Keratinocyte (primary cell): ENCODE results near the gene WDR7. TPM values are rescaled to one million over a fixed set of nuclear protein-coding genes. Genes with fewer than 3 reads are reported as not detected.

Experiments
- DNase-seq: peaks from one replicate; pipeline ENCODE4 v3.0.0-alpha.2; 2011; ENCODE audit warnings: low read depth, missing footprints, low spot score
- FAIRE-seq: peaks from 2 replicates; lab custom pipeline; 2011; peaks lifted over from hg19 to GRCh38; lab: Jason Lieb, UNC
- H2AFZ ChIP-seq: 2 replicates; pipeline ENCODE4 v1.6.0; 2012; ENCODE audit warnings: low read length, control low read depth, inconsistent platforms; ENCODE audit not compliant: control insufficient read depth
- H3K27ac ChIP-seq: 2 replicates; pipeline ENCODE4 v1.5.1; 2011; ENCODE audit warnings: low read length; ENCODE audit not compliant: control insufficient read depth, insufficient read depth
- H3K27me3 ChIP-seq: 3 replicates; pipeline ENCODE4 v1.6.0; 2011; ENCODE audit warnings: low read length; ENCODE audit not compliant: control insufficient read depth, insufficient read depth; ENCODE audit errors: extremely low read depth
- H3K36me3 ChIP-seq, 2 experiments: 2 replicates in 1 of 2; 3 replicates in 1 of 2; pipeline ENCODE4 v1.5.1; 2011; ENCODE audit warnings: low read length in 2 of 2, mild to moderate bottlenecking in 1 of 2; ENCODE audit not compliant: control insufficient read depth in 2 of 2, insufficient read depth in 2 of 2; ENCODE audit errors: extremely low read depth in 1 of 2
- H3K4me1 ChIP-seq: 3 replicates; pipeline ENCODE4 v1.5.1; 2011; ENCODE audit warnings: low read length; ENCODE audit not compliant: control insufficient read depth, insufficient read depth; ENCODE audit errors: extremely low read depth
- H3K4me2 ChIP-seq: 3 replicates; pipeline ENCODE4 v1.6.0; 2011; ENCODE audit warnings: low read depth, low read length; ENCODE audit not compliant: control insufficient read depth, insufficient read depth; ENCODE audit errors: extremely low read depth
- H3K4me3 ChIP-seq, 3 experiments: fragments of 200-600 bp in 1 of 3; sonication (generic) in 1 of 3; 2 replicates in 2 of 3; 3 replicates in 1 of 3; pipeline ENCODE4 v1.5.1; 2011 to 2016; ENCODE audit warnings: low read length in 3 of 3, mild to moderate bottlenecking in 3 of 3, control low read depth in 2 of 3, inconsistent platforms in 1 of 3, low read depth in 1 of 3, mixed read lengths in 1 of 3, mixed run types in 1 of 3, moderate library complexity in 1 of 3; ENCODE audit not compliant: control insufficient read depth in 2 of 3, insufficient read depth in 2 of 3; ENCODE audit errors: extremely low read depth in 1 of 3
- H3K79me2 ChIP-seq: 2 replicates; pipeline ENCODE4 v1.6.0; 2012; ENCODE audit warnings: low read length; ENCODE audit not compliant: control insufficient read depth, insufficient read depth
- H3K9ac ChIP-seq: 3 replicates; pipeline ENCODE4 v1.6.0; 2011; ENCODE audit warnings: low read length; ENCODE audit not compliant: control insufficient read depth, insufficient read depth; ENCODE audit errors: extremely low read depth
- H3K9me1 ChIP-seq: 3 replicates; pipeline ENCODE4 v1.6.0; 2011; ENCODE audit warnings: low read length; ENCODE audit not compliant: control insufficient read depth, insufficient read depth; ENCODE audit errors: extremely low read depth
- H3K9me3 ChIP-seq: 2 replicates; pipeline ENCODE4 v1.5.1; 2012; ENCODE audit warnings: low read depth, low read length; ENCODE audit not compliant: control insufficient read depth
- H4K20me1 ChIP-seq: 3 replicates; pipeline ENCODE4 v1.6.0; 2011; ENCODE audit warnings: low read length; ENCODE audit not compliant: control insufficient read depth, insufficient read depth; ENCODE audit errors: extremely low read depth
- EZH2 ChIP-seq: IDR thresholded peaks from one replicate; pipeline ENCODE4 v1.6.1; 2012; ENCODE audit warnings: inconsistent platforms, mild to moderate bottlenecking, low read length, moderate library complexity
- dilution Hi-C: fragments of 300-500 bp; cut with MboI; formaldehyde crosslinking; loops from one replicate; pipeline ENCODE4 v1.7.0; 2020; ENCODE audit warnings: low sequenced_read_pairs; ENCODE audit not compliant: extremely low pct_ligation_motif_present
- polyA plus RNA-seq, 5 experiments: library from polyadenylated mRNA; depleted of rRNA in 3 of 5; stranded (reverse) in 3 of 5; stranded (forward) in 1 of 5; unstranded in 1 of 5; fragments of >200 nt; gene quantifications; 1 replicate in 1 of 5; 2 replicates in 3 of 5; 3 replicates in 1 of 5; pipeline versions ENCODE4 v1.2.1 to v1.2.3, GENCODE V29; 2011 to 2012; ENCODE audit warnings: missing spikeins in 2 of 5, low read depth in 1 of 5, low replicate concordance in 1 of 5
- TF ChIP-seq, protein P1 (sequence below), 3 experiments: IDR thresholded peaks in 1 of 3; conservative IDR thresholded peaks in 1 of 3; optimal IDR thresholded peaks in 1 of 3; 2 replicates in 2 of 3; 3 replicates in 1 of 3; pipeline versions ENCODE3 to v1.5.1; 2011; ENCODE audit warnings: low read length in 3 of 3, mild to moderate bottlenecking in 3 of 3, moderate library complexity in 2 of 3, control low read depth in 1 of 3, inconsistent platforms in 1 of 3; ENCODE audit not compliant: insufficient read depth in 2 of 3; ENCODE audit errors: extremely low read depth in 1 of 3

The WDR7 gene
- polyA plus RNA-seq, 1 donor (not counting 4 experiments of a cell fraction or from before 2014, with no cell fraction given): 6.9 TPM

DNA sequence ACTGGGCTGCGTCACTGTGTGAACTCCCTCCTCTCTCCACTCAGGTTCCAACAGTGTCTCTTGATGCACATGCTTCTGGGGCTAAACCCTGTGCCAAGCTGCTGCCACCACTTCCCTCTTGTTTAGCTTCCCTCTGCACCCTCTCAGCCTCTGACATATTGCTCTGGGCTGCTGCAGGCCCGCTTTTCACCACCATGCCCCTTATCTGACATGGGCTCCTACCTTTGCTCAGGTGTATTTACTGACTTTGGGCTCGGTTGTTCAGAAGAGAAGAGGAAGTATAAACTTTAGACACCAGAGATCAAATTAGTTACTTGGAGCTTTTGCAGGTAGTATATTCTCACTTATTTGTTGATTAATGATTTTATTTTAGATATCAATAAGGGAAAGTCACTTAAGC, 77.6 kb downstream of the WDR7 start:
- no peak for DNase-seq
- no peaks in the 10 kb centered on the region for H3K79me2 ChIP-seq
- H3K4me3 ChIP-seq: no peak overlapping the region
- no peak overlapping the region for H3K27ac ChIP-seq
- H3K9me1 ChIP-seq: no peaks in the 10 kb centered on the region
- H3K27me3 ChIP-seq: no peaks in the 10 kb centered on the region
- H3K9me3 ChIP-seq: no peaks in the 10 kb centered on the region
- TF ChIP-seq, protein P1, sequence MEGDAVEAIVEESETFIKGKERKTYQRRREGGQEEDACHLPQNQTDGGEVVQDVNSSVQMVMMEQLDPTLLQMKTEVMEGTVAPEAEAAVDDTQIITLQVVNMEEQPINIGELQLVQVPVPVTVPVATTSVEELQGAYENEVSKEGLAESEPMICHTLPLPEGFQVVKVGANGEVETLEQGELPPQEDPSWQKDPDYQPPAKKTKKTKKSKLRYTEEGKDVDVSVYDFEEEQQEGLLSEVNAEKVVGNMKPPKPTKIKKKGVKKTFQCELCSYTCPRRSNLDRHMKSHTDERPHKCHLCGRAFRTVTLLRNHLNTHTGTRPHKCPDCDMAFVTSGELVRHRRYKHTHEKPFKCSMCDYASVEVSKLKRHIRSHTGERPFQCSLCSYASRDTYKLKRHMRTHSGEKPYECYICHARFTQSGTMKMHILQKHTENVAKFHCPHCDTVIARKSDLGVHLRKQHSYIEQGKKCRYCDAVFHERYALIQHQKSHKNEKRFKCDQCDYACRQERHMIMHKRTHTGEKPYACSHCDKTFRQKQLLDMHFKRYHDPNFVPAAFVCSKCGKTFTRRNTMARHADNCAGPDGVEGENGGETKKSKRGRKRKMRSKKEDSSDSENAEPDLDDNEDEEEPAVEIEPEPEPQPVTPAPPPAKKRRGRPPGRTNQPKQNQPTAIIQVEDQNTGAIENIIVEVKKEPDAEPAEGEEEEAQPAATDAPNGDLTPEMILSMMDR (optimal IDR thresholded peaks at IDR 0.05 in 1 of 3, IDR thresholded peaks at IDR 0.05 in 1 of 3, conservative IDR thresholded peaks at IDR 0.05 in 1 of 3; ENCODE audit: extremely low read depth in 1 of 3, insufficient read depth in 2 of 3, low read length in 3 of 3): no peak
- no peak for TF ChIP-seq EZH2
- no peaks in the 10 kb centered on the region for H3K36me3 ChIP-seq
- no peak overlapping the region for H2AFZ ChIP-seq
- no peaks in the 10 kb centered on the region for H4K20me1 ChIP-seq
- dilution Hi-C loops: no loop called here
- no peak for FAIRE-seq
- no peak overlapping the region for H3K9ac ChIP-seq
- H3K4me1 ChIP-seq: no peaks in the 10 kb centered on the region
- H3K4me2 ChIP-seq: no peak overlapping the region

DNA sequence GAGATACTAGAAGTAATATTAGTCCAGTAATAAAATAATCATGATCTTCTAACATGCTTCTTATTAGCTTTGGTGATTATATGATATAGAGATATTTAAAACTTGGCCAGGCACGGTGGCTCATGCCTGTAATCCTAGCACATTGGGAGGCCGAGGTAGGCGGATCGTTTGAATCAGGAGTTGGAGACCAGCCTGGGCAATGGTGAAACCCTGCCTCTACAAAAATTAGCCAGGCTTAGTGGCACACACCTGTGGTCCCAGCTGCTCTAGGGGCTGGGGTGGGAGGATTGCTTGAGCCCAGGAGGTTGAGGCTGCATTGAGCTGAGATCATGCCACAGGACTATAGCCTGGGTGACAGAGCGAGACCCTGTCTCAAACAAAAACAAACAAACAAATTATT, 87.0 kb downstream of the WDR7 start:
- H3K9ac ChIP-seq: no peak overlapping the region
- H3K4me1 ChIP-seq: no peaks in the 10 kb centered on the region
- H3K9me1 ChIP-seq: no peaks in the 10 kb centered on the region
- no peak overlapping the region for H2AFZ ChIP-seq
- H3K27ac ChIP-seq: no peak overlapping the region
- DNase-seq (no peak), FAIRE-seq (no peak)
- H3K4me2 ChIP-seq: no peak overlapping the region
- H3K27me3 ChIP-seq: no peaks in the 10 kb centered on the region
- H4K20me1 ChIP-seq: no peaks in the 10 kb centered on the region
- no peak overlapping the region for H3K4me3 ChIP-seq
- H3K36me3 ChIP-seq: no peaks in the 10 kb centered on the region
- dilution Hi-C loops: no loop called here
- no peaks in the 10 kb centered on the region for H3K79me2 ChIP-seq
- TF ChIP-seq EZH2: no peak
- TF ChIP-seq, protein P1 (optimal IDR thresholded peaks at IDR 0.05 in 1 of 3, IDR thresholded peaks at IDR 0.05 in 1 of 3, conservative IDR thresholded peaks at IDR 0.05 in 1 of 3; ENCODE audit: extremely low read depth in 1 of 3, insufficient read depth in 2 of 3, low read length in 3 of 3): no peak
- no peaks in the 10 kb centered on the region for H3K9me3 ChIP-seq
